ENCODE data around the gene PLAGL1. TPM values are rescaled to one million over a fixed set of nuclear protein-coding genes. Genes with fewer than 3 reads are reported as not detected.

Gene PLAGL1
- total and polyA plus RNA-seq, 7 donors: 2.5 to 15.4 (median 3.3) TPM

DNA sequence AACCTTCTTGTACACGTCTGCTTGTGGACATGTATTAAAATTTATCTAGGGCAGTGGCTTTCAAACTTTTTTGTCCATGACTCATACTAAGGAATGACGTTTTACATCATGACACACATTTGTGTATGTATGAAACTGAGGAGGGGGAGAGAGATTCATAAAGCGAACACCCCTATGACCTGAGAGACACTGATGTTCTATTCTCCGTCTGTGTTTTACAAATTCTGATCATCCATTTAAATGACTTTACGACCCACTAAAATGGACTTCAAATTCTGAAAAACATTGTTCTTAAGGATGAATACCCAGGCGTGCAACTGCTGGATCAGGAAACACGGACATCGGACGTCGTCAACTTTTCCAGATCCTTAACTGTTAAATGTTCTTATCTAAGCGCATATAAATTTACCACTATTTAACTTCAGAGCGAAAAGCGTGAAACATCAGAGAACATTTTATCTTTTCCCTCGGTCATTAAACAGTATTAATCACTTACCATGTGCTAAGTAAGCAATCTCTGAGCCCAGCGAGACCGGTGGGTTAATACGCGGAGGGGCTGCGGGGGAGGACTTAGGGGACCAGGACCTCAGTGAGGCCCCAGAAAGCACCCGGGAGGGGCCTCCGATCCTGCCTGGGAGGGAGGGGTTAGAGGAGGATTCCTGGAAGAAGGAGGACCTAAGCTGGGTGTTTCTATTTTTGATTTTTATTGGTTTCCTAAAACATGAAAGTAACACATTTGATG, 1.2 kb downstream of the PLAGL1 start:
- TF ChIP-seq, protein P1, sequence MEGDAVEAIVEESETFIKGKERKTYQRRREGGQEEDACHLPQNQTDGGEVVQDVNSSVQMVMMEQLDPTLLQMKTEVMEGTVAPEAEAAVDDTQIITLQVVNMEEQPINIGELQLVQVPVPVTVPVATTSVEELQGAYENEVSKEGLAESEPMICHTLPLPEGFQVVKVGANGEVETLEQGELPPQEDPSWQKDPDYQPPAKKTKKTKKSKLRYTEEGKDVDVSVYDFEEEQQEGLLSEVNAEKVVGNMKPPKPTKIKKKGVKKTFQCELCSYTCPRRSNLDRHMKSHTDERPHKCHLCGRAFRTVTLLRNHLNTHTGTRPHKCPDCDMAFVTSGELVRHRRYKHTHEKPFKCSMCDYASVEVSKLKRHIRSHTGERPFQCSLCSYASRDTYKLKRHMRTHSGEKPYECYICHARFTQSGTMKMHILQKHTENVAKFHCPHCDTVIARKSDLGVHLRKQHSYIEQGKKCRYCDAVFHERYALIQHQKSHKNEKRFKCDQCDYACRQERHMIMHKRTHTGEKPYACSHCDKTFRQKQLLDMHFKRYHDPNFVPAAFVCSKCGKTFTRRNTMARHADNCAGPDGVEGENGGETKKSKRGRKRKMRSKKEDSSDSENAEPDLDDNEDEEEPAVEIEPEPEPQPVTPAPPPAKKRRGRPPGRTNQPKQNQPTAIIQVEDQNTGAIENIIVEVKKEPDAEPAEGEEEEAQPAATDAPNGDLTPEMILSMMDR (IDR thresholded peaks at IDR 0.05): no peak
- DNase-seq (peak; percentile 16 to 52), ATAC-seq (peak in 2 of 4 donors; percentile 17 to 52)
- Histone ChIP-seq H3K4me1 (no peaks in the 10 kb centered on the region), H3K9me3 (peaks cover 11% of the 10 kb centered on the region), H3K27ac (peak overlapping the region; percentile 63), H3K36me3 (ENCODE audit: insufficient read depth in 1 of 2, low read depth in 1 of 2) (no peaks in the 10 kb centered on the region), H3K27me3 (ENCODE audit: insufficient read depth in 3 of 3, low read length in 2 of 3) (no peaks in the 10 kb centered on the region), H3K4me3 (peak overlapping the region; percentile 72)
- intact Hi-C loops (cut with DNase I): no loop called here
- WGBS, 3 donors: 47 to 55% (median 51%) methylated on average over 21 of the region's 21 CpGs

DNA sequence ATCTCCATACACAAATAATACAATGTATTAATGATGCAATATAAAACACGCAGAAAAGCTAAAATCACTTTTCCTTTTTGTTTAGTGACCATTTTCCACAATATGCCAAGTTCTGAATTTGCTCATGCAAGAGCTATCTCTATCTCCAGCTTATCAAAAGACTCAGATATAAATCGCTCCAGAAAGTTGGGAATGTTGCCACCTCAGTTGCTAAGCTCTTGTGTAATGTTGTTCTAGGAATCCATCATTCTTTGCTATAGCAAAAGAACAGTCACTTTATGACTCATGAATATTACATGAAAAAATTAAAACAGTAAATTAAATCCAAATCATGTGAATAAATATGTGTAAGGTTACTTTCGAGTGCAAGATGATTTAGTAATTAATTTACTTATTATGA, 8.7 kb downstream of the PLAGL1 start:
- Histone ChIP-seq H3K36me3 (ENCODE audit: insufficient read depth in 1 of 2, low read depth in 1 of 2) (no peaks in the 10 kb centered on the region), H3K4me1 (no peaks in the 10 kb centered on the region), H3K4me3 (no peak overlapping the region), H3K9me3 (peaks cover 7% of the 10 kb centered on the region), H3K27ac (no peak overlapping the region), H3K27me3 (ENCODE audit: insufficient read depth in 3 of 3, low read length in 2 of 3) (no peaks in the 10 kb centered on the region)
- ATAC-seq (no peak), DNase-seq (no peak)
- TF ChIP-seq, protein P1 (IDR thresholded peaks at IDR 0.05): no peak
- 85 to 88% (median 88%) methylated on average over 3 of the region's 3 CpGs for WGBS, 3 donors
- intact Hi-C loops (cut with DNase I): no loop called here

DNA sequence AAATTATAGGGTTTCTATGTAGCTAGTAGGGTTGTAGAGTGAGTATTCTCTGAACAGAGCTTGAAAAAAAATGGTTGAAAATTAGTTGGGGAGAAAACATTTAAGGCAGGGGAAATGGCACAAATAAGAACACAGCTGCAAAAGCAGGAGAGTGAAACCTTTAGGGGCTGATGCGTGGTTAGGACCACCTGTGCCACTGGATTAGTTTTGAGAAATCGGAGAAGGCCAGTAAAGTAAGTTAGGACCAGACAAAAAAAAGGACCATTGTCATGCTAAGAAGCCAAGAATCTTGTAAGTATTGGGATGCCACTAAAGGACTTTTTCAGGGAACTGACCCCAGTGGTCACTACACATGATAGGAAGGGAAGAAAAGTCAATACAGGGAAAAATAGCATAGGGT, 9.4 kb downstream of the PLAGL1 start:
- intact Hi-C loops (cut with DNase I): no loop called here
- Histone ChIP-seq H3K4me3 (no peak overlapping the region), H3K4me1 (no peaks in the 10 kb centered on the region), H3K27me3 (ENCODE audit: insufficient read depth in 3 of 3, low read length in 2 of 3) (no peaks in the 10 kb centered on the region), H3K9me3 (peaks cover 7% of the 10 kb centered on the region), H3K27ac (no peak overlapping the region), H3K36me3 (ENCODE audit: insufficient read depth in 1 of 2, low read depth in 1 of 2) (no peaks in the 10 kb centered on the region)
- TF ChIP-seq, protein P1 (IDR thresholded peaks at IDR 0.05): no peak
- WGBS, 3 donors: 54 to 65% (median 62%) methylated on average over 2 of the region's 2 CpGs
- ATAC-seq (no peak), DNase-seq (no peak)

DNA sequence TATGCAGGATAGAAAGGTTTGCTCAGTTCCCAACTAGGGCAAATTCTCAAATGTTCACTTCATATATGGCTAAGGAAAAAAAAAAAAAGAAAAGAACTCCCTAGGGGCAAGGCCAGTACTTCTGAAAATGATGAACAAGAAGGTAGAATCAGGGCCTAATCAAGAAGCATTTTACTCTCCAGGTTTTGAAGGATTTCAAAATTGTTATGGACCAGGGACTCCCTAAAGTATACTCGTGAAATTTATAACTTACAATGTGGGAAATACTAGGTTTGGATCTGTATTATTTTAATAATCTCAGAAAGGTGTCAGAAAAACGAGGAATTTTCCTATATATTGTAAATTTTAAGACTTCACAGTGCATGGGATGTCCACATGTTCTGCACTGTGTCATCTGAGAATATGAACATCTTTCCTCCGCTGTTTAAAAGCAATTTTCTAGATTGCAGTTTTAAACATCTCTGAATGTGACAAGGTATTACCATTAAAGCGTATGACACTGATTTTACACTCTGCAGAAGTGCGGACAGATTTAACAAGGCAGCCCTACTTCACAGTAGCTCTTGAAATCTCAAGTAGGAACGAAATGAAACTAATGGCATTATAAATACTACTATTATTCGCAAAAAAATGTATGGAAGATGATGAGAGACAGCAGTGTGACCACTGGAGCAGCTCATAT, 14.0 kb downstream of the PLAGL1 start:
- 91 to 95% (median 94%) methylated on average over 7 of the region's 7 CpGs for WGBS, 3 donors
- ATAC-seq (no peak), DNase-seq (no peak)

More for the DNA sequence above, 14.0 kb downstream of the PLAGL1 start:
- H3K36me3 ChIP-seq (ENCODE audit: insufficient read depth in 1 of 2, low read depth in 1 of 2): no peaks in the 10 kb centered on the region
- no peak overlapping the region for H3K4me3 ChIP-seq
- H3K27ac ChIP-seq: no peak overlapping the region
- no peaks in the 10 kb centered on the region for H3K4me1 ChIP-seq
- no peaks in the 10 kb centered on the region for H3K9me3 ChIP-seq
- intact Hi-C loops (cut with DNase I): no loop called here
- TF ChIP-seq, protein P1 (IDR thresholded peaks at IDR 0.05): no peak
- no peaks in the 10 kb centered on the region for H3K27me3 ChIP-seq (ENCODE audit: insufficient read depth in 3 of 3, low read length in 2 of 3)

All from psoas muscle (tissue), 8 donors.